HepG2 (cell line): ENCODE results near the gene CUL7. TPM values are rescaled to one million over a fixed set of nuclear protein-coding genes. Genes with fewer than 3 reads are reported as not detected.

Experiments
- DDIT3 ChIP-seq: sonication (generic); formaldehyde crosslinking; IDR thresholded peaks from 2 replicates; pipeline ENCODE4 v1.4.0; 2020; ENCODE audit warnings: mild to moderate bottlenecking, missing genetic modification reagents
- HBP1 ChIP-seq: IDR thresholded peaks from 2 replicates; pipeline ENCODE4 v1.6.1; 2016; ENCODE audit warnings: low read depth, control low read depth
- HMGA1 ChIP-seq: sonication (generic); formaldehyde crosslinking; conservative IDR thresholded peaks from 2 replicates; pipeline ENCODE4 v1.4.0; 2020; ENCODE audit warnings: missing genetic modification reagents
- HOXA9 ChIP-seq: sonication (generic); formaldehyde crosslinking; IDR thresholded peaks from 2 replicates; pipeline ENCODE4 v1.8.1; 2022; ENCODE audit warnings: missing genetic modification reagents, mild to moderate bottlenecking, moderate library complexity, borderline replicate concordance
- MTA3 ChIP-seq: sonication (generic); formaldehyde crosslinking; IDR thresholded peaks from 2 replicates; pipeline ENCODE4 v1.4.0; 2020; ENCODE audit warnings: missing genetic modification reagents
- PHF20 ChIP-seq: sonication (generic); formaldehyde crosslinking; IDR thresholded peaks from 2 replicates; pipeline ENCODE4 v1.5.0; 2020; ENCODE audit warnings: mild to moderate bottlenecking, missing genetic modification reagents
- SCMH1 ChIP-seq: sonication (generic); formaldehyde crosslinking; IDR thresholded peaks from 2 replicates; pipeline ENCODE4 v1.9.0; 2021; ENCODE audit warnings: missing genetic modification reagents, mild to moderate bottlenecking, borderline replicate concordance
- SIN3B ChIP-seq: fragments of 150-350 bp; IDR thresholded peaks from 2 replicates; pipeline ENCODE4 v1.6.1; 2014; ENCODE audit warnings: low read length
- SMAD1 ChIP-seq: sonication (generic); formaldehyde crosslinking; IDR thresholded peaks from 2 replicates; pipeline ENCODE4 v1.4.0; 2020; ENCODE audit warnings: missing genetic modification reagents, low read depth, mild to moderate bottlenecking, borderline replicate concordance
- SNAPC4 ChIP-seq: sonication (generic); formaldehyde crosslinking; IDR thresholded peaks from 2 replicates; pipeline ENCODE4 v1.4.0; 2020; ENCODE audit warnings: mild to moderate bottlenecking, missing genetic modification reagents
- SRSF9 ChIP-seq: fragments of 200-400 bp; formaldehyde crosslinking; IDR thresholded peaks from 2 replicates; pipeline ENCODE4 v1.6.1; 2018; ENCODE audit warnings: borderline replicate concordance, mild to moderate bottlenecking, low read depth, low read length; ENCODE audit not compliant: insufficient read depth, poor library complexity, severe bottlenecking
- SUZ12 ChIP-seq: fragments of 150-350 bp; IDR thresholded peaks from 2 replicates; pipeline ENCODE4 v1.6.1; 2014; ENCODE audit warnings: low read depth, low read length
- TCF7 ChIP-seq: sonication (generic); IDR thresholded peaks from 2 replicates; pipeline ENCODE4 v1.6.1; 2016; ENCODE audit warnings: antibody characterized with exemption, low read depth
- TCF7L2 ChIP-seq: IDR thresholded peaks from 2 replicates; pipeline ENCODE4 v1.6.1; 2011; ENCODE audit warnings: mild to moderate bottlenecking, low read depth, low read length, moderate library complexity
- THRA ChIP-seq: sonication (generic); formaldehyde crosslinking; IDR thresholded peaks from 2 replicates; pipeline ENCODE4 v1.4.0; 2020; ENCODE audit warnings: missing genetic modification reagents, borderline replicate concordance
- ZBTB7B ChIP-seq: sonication (generic); formaldehyde crosslinking; IDR thresholded peaks from 2 replicates; pipeline ENCODE4 v1.4.0; 2020; ENCODE audit warnings: missing genetic modification reagents
- ZNF3 ChIP-seq: IDR thresholded peaks from 2 replicates; pipeline ENCODE4 v1.7.0; 2017; ENCODE audit warnings: inconsistent platforms
- ZNF44 ChIP-seq: sonication (generic); formaldehyde crosslinking; IDR thresholded peaks from 2 replicates; pipeline ENCODE4 v1.5.1; 2020; ENCODE audit warnings: mild to moderate bottlenecking, missing genetic modification reagents
- ZNF619 ChIP-seq: sonication (generic); formaldehyde crosslinking; IDR thresholded peaks from 2 replicates; pipeline ENCODE4 v1.4.0; 2020; ENCODE audit warnings: mild to moderate bottlenecking, missing genetic modification reagents
- ZNF788 ChIP-seq: sonication (generic); formaldehyde crosslinking; IDR thresholded peaks from 2 replicates; pipeline ENCODE4 v1.5.0; 2020; ENCODE audit warnings: mild to moderate bottlenecking, missing genetic modification reagents, borderline replicate concordance
- ZNF790 ChIP-seq: sonication (generic); formaldehyde crosslinking; IDR thresholded peaks from 2 replicates; pipeline ENCODE4 v1.8.0; 2022; ENCODE audit warnings: missing genetic modification reagents, mild to moderate bottlenecking, borderline replicate concordance
- ZNF850 ChIP-seq: sonication (generic); formaldehyde crosslinking; conservative IDR thresholded peaks from 2 replicates; pipeline ENCODE4 v1.9.0; 2021; ENCODE audit warnings: mild to moderate bottlenecking, missing genetic modification reagents
- polyA plus RNA-seq, 8 experiments: library from polyadenylated mRNA; depleted of rRNA in 3 of 8; stranded (reverse) in 7 of 8; unstranded in 1 of 8; fragments of >200 nt; fragmentation: Illumina TruSeq in 4 of 8; extraction: Trizol in 4 of 8; gene quantifications; 2 replicates each; pipeline versions ENCODE4 v1.2.1 to v1.2.3, GENCODE V29; 2011 to 2016; ENCODE audit warnings: low read depth in 4 of 8, missing spikeins in 1 of 8, mixed read lengths in 1 of 8; ENCODE audit not compliant: insufficient read depth in 1 of 8
- total RNA-seq, 5 experiments: library from RNA; depleted of rRNA; stranded (reverse); fragments of >200 nt; fragmentation: Illumina TruSeq; extraction: Trizol; gene quantifications; 2 replicates each; pipeline ENCODE4 v1.2.3, GENCODE V29; 2016; ENCODE audit warnings: low read depth in 1 of 5

The CUL7 gene
- total and polyA plus RNA-seq, 2 of the 13 experiments (the other 11 are each of a cell fraction or from before 2014, with no cell fraction given) = 32.0 to 60.7 TPM

GRCh38 chr6:43093436-43094289, 40.0 kb upstream of the CUL7 start (continued):
- 0 out of 2 replicates have a peak, but pooled peaks have one; percentile 69 for TF ChIP-seq SNAPC4 (CRISPR knock-in tag)
- no peak for TF ChIP-seq HOXA9
- peak; percentile 64; the same call in 1 of the 2 replicates for TF ChIP-seq ZNF788 (CRISPR knock-in tag)
- no peak for TF ChIP-seq ZNF790
- peak; percentile 30; the same call in 1 of the 2 replicates for TF ChIP-seq ZNF44
- TF ChIP-seq SRSF9 = no peak
- TF ChIP-seq TCF7 = no peak
- no peak; the same call in 1 of the 2 replicates for TF ChIP-seq HBP1
- no peak for TF ChIP-seq ZNF850
- no peak for TF ChIP-seq THRA (CRISPR knock-in tag)
- no peak for TF ChIP-seq SMAD1 (CRISPR knock-in tag)
- 0 out of 2 replicates have a peak, but pooled peaks have one; percentile 23 for TF ChIP-seq SIN3B
- peak; percentile 83; the same call in 1 of the 2 replicates for TF ChIP-seq DDIT3 (CRISPR knock-in tag)
- no peak for TF ChIP-seq SUZ12
- no peak for TF ChIP-seq TCF7L2
- TF ChIP-seq SCMH1 = no peak
- TF ChIP-seq PHF20 = no peak
- TF ChIP-seq ZNF3 (CRISPR knock-in tag) = 0 out of 2 replicates have a peak, but pooled peaks have one; percentile 25
- TF ChIP-seq HMGA1 = no peak
- no peak for TF ChIP-seq MTA3
- TF ChIP-seq ZNF619 = no peak
- TF ChIP-seq ZBTB7B (CRISPR knock-in tag) = no peak
